Upper lobe of right lung (tissue), 1 donor: ENCODE data around the gene FNIP1. TPM values are rescaled to one million over a fixed set of nuclear protein-coding genes. Genes with fewer than 3 reads are reported as not detected.

ENCODE experiments used
- ATAC-seq: fragments of 200-7000 bp; cut with Tn5 transposase; one replicate; pipeline ENCODE4 v1.9.1; 2020; ENCODE audit warnings: mild to moderate bottlenecking, moderate library complexity
- DNase-seq: peaks from one replicate; pipeline ENCODE4 v3.0.0-alpha.2; 2020
- H3K27ac ChIP-seq: fragments of 200-600 bp; one replicate; pipeline ENCODE4 v1.8.0; 2022
- H3K27me3 ChIP-seq: fragments of 200-600 bp; one replicate; pipeline ENCODE4 v1.8.0; 2022; ENCODE audit warnings: mild to moderate bottlenecking
- H3K36me3 ChIP-seq: fragments of 200-600 bp; one replicate; pipeline ENCODE4 v1.8.0; 2022
- H3K4me1 ChIP-seq: fragments of 200-600 bp; one replicate; pipeline ENCODE4 v1.8.0; 2022
- H3K4me3 ChIP-seq: fragments of 200-600 bp; one replicate; pipeline ENCODE4 v1.8.0; 2022; ENCODE audit warnings: mild to moderate bottlenecking
- H3K9me3 ChIP-seq: fragments of 200-600 bp; one replicate; pipeline ENCODE4 v1.8.0; 2022
- CTCF ChIP-seq: fragments of 200-600 bp; IDR thresholded peaks from one replicate; pipeline ENCODE4 v1.8.0; 2022; ENCODE audit warnings: antibody characterized with exemption
- intact Hi-C: fragments of 100-400 bp; cut with DNase I; formaldehyde crosslinking; loops from one replicate; pipeline ENCODE4 v1.11.0; 2022
- total RNA-seq: library from RNA; stranded (reverse); fragmentation: NEBNext Ultra II Directional; extraction: Animal tissue kit (Norgen Biotek cat#: 25700); gene quantifications from one replicate; pipeline ENCODE4 v1.2.1, GENCODE V29; 2021
- donor health status: DM: no; HTN: yes; CAD: no; lungs with severe emphysema.

FNIP1 gene
- total RNA-seq, 1 donor from 2014 or later = 42.7 TPM

DNA sequence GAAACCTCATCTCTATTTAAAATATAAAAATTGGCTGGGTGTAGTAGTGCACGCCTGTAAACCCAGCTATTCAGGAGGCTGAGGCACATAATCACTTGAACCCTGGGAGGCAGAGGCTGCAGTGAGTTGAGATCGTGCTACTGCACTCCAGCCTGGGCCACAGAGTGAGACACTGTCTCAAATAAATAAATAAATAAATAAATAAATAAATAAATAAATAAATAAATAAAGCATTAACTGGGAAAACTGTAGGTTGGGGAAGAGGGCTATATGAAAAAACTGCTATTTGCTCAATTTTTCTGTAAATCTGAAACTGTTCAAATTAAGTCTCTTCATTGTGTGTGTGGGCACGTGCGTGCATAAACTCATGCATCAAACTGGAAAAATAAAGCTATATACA is 101.9 kb downstream of the FNIP1 start:
- no peak for ATAC-seq
- Histone ChIP-seq H3K4me1 (no peaks in the 10 kb centered on the region), H3K4me3 (no peak overlapping the region), H3K9me3 (no peaks in the 10 kb centered on the region), H3K36me3 (peaks cover 40% of the 10 kb centered on the region), H3K27ac (no peak overlapping the region), H3K27me3 (no peaks in the 10 kb centered on the region)
- DNase-seq = no peak
- no peak for TF ChIP-seq CTCF
- intact Hi-C loops = no loop called here

- DNase-seq (no peak), ATAC-seq (no peak)
- no peak overlapping the region for H3K4me3 ChIP-seq
- no peak for TF ChIP-seq CTCF
- H3K27me3 ChIP-seq = no peaks in the 10 kb centered on the region
- no peaks in the 10 kb centered on the region for H3K4me1 ChIP-seq
- H3K27ac ChIP-seq = no peak overlapping the region
- peaks cover 47% of the 10 kb centered on the region for H3K36me3 ChIP-seq
- intact Hi-C loops = no loop called here
- H3K9me3 ChIP-seq = no peaks in the 10 kb centered on the region
Observed at GRCh38 chr5:131693894-131694293, 102.9 kb downstream of the FNIP1 start.

DNA sequence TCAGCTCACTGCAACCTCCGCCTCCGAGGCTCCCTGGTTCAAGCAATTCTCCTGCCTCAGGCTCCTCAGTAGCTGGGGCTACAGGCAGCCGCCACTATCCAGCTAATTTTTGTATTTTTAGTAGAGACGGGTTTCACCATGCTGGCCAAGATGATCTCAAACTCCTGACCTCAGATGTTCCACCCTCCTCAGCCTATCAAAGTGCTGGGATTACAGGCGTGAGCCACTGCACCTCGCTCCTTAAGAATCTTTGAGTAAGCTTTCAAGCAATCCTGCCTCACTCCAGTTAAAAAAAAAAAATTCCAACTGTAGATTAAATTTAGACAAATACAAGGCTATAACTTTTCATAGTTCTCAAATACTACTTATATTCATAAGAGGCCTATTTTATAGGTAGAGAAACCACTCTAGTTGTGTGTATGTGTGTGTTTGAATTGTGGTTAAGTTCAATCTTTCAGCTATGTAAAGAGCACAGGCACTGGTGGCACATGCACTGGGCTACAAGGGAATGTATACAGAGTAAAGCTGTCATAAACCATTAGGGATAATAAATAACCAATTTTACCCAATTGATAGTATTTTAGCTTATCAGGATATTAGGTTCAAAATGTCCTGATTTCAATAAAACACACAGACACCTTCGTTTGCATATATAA is 111.2 kb downstream of the FNIP1 start:
- DNase-seq (no peak), ATAC-seq (no peak)
- no peak for TF ChIP-seq CTCF
- intact Hi-C loops = no loop called here
- Histone ChIP-seq H3K9me3 (no peaks in the 10 kb centered on the region), H3K27me3 (no peaks in the 10 kb centered on the region), H3K36me3 (peaks cover 16% of the 10 kb centered on the region), H3K27ac (no peak overlapping the region), H3K4me3 (no peak overlapping the region), H3K4me1 (peaks cover 5% of the 10 kb centered on the region)

DNA sequence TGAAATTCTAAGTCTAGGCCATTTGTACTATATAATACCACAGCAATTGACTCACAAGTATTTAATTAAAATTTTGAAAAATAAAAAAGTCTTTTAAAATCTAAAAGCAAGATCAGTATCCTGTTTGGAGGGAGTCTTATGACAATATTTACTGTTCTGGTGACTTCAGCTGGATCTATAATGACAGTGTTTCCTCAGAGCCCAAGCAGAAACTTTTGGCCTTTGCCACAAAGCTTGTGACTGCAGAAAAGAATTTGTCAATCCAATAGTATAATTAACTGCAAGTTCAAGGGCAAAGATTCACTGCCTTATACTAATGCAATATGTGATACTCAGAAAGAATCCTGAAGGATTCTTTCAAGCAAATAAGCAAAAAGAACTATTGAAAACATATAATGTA is 112.2 kb downstream of the FNIP1 start:
- peaks cover 9% of the 10 kb centered on the region for H3K36me3 ChIP-seq
- DNase-seq = no peak
- H3K9me3 ChIP-seq = no peaks in the 10 kb centered on the region
- no peaks in the 10 kb centered on the region for H3K27me3 ChIP-seq
- ATAC-seq = no peak
- TF ChIP-seq CTCF = no peak
- no peak overlapping the region for H3K4me3 ChIP-seq
- intact Hi-C loops = no loop called here
- H3K4me1 ChIP-seq = peaks cover 5% of the 10 kb centered on the region
- no peak overlapping the region for H3K27ac ChIP-seq

DNA sequence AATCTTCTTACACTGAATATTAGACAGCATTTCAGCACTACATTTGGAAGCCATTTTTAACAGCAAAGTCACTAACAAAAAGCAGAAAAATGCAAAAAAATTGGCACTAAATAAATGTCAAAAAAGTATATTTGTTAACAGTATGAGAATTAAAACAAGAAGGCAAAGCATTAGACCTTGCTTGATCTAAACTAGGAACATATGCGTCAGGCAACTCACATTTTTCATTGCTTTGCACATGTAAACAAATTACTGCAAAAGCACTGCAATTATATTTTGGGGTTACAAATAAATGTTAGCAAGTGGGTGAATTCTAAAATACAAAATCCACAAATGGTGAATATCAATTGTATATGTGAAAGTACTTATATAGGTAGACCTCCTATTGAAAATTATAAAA is 112.8 kb downstream of the FNIP1 start:
- Histone ChIP-seq H3K36me3 (peaks cover 6% of the 10 kb centered on the region), H3K27me3 (no peaks in the 10 kb centered on the region), H3K4me1 (peaks cover 5% of the 10 kb centered on the region), H3K27ac (no peak overlapping the region), H3K9me3 (no peaks in the 10 kb centered on the region), H3K4me3 (no peak overlapping the region)
- DNase-seq (no peak), ATAC-seq (no peak)
- intact Hi-C loops = no loop called here
- TF ChIP-seq CTCF = no peak

- no peak for ATAC-seq
- Histone ChIP-seq H3K4me3 (no peak overlapping the region), H3K9me3 (no peaks in the 10 kb centered on the region), H3K27me3 (no peaks in the 10 kb centered on the region), H3K36me3 (peaks cover 17% of the 10 kb centered on the region), H3K4me1 (peaks cover 5% of the 10 kb centered on the region), H3K27ac (no peak overlapping the region)
- TF ChIP-seq CTCF = no peak
- intact Hi-C loops = no loop called here
- no peak for DNase-seq
Observed at GRCh38 chr5:131682826-131683225, 114.0 kb downstream of the FNIP1 start.
